ENCODE results near the gene RSAD2.

Gene RSAD2

DNA sequence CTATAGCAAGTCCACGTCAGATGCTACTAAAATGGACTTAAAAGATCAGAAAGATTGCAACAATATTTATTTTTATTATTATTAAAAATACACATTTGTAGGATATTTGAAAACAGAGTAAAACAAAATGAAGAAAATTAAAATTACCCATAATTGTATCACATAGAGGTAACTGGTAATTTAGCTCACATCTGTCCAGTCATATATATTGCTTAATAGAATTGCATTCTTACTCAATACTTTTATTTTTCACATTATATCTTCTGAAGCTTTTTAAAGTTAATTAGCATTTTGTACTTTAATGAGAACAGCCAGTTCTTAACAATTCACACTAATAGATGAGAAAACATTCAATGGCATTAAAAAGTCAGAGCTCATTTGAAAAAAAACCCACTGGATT, 28.1 kb downstream of the RSAD2 start:
- no peak for DNase-seq (ENCODE audit: low read depth)

DNA sequence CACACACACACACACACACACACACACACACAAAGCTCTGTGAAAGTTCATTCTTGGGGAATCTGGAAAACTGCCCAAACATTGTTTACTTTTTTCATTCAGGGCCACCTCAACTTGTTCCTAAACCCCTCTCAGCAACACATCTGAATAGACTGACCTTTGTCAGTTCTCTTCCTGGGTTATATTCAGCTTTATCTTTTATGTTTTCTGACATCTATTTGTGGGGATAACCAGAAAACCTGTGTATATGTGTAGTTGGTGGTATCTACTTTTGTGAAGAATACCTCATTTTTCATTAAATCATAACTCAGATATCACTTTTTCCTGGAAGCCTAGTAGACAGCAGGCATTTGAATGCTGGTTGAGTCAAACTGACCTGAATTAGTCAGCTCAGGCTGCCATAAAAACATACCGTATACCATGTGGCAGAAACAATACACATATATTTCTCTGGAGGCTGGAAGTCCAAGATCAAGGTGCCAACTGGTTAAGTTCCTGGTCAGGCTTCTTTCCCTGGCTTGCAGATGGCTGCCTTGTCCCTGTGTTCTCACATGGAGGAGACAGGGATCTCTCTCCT, 28.7 kb downstream of the RSAD2 start:
- DNase-seq (ENCODE audit: low read depth): no peak

DNA sequence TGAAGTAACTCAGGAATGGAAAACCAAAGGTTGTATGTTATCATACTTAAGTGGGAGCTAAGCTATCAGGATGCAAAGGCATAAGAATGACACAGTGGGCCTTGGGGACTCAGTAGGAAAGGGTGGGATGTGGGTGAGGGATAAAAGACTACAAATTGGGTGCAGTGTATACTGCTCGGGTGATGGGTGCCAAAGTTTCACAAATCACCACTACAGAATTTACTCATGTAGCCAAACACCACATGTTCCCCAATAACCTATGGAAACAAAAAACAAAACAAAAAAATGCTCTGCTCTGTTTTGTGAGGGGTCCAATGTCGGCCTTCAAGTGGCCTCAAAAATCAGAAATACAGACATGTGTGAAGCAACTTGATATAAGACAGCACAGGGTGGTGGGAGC, 30.7 kb downstream of the RSAD2 start:
- no peak for DNase-seq (ENCODE audit: low read depth)

DNA sequence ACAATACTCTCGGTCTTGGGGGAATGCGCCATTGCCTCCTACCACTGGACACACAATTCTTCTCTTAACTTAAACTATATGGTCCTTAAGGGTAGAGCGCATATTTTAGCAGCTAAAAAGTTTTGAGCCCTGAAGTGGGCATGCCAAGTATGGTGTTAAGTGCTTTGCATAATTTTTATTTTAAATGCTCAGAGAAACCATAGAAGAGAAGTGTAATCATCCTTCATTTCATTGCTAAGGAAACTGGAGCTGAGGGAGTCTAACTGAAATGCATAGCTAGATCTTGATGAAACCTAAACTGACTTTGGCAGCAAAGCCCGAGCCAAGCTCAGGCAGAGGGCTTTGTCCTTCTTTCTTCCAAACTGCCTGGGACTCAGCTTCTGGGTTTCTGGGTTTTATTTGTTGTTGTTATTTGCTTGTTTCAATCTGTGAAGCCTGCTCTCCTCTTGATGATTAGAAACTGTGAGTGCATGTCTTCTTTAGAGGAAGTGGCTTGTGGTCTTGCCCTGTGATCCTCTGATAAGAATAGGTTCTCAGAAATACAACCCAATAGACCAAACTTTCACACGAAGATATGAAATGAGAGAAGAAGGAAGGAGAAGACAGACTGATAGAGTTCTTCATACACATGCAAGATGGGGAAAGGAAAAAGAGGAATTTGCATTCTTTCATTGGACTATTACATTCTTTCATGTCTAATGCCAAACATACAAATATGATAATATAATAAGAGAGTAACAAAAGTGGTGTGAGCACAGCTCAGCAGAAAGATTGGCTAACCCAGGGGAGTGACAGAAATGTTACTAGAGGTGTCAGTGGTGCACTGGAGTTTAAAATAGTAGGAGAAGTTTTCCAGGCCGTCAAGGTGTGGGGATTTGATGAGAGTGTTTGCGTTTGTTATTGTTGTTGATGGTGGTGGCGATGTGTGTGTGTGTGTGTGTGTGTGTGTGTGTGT, 32.1 kb downstream of the RSAD2 start:
- DNase-seq (ENCODE audit: low read depth): no peak

DNA sequence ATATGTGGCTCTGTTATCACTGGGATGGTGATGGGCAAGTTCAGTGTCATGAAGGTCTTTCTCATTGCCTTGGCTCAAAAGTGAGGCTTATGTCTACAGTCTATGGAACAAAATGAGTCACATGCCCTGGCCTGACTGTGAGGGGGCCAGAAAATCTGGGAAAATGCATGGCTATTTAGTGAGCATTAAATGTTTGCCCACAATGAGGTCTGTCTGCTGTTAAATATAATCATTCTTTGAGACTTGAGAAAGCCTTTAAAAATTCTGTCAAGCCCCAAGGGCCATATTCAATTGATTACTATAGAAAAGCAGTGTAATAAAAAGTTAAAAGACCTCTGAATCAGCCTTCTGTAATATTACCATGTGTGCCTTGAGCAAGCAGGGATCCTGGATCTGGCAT, 34.1 kb downstream of the RSAD2 start:
- no peak for DNase-seq (ENCODE audit: low read depth)

DNA sequence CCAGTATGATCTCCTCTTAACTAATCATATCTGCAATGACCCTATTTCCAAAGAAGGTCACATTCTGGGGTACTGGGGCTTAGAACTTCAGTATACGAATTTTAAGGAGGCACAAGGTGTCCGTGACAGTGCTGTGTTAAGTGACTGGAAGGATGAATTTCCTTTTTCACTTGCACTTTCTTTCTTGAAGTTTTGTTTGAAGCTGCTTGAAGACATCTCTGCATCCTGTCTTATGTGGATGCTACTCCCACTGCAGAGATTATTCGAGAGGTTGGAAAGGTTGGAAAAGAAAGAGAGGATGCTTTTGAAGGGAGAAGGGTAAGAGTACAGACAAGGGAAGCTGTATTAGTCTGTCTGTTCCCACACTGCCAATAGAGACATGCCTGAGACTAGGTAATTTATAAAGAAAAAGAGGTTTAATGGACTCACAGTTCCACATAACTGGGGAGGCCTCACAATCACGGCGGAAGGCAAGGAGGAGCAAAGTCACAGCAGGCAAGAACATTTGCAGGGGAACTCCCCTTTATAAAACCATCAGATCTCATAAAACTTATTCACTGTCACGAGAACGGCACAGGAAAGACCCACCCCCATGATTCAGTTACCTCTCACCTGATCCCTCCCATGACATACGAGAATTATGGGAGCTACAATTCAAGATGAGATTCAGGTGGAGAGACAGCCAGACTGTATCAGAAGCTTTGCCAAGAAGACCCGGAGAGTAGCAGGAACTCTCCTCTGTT, 36.0 kb downstream of the RSAD2 start:
- no peak for DNase-seq (ENCODE audit: low read depth)

DNA sequence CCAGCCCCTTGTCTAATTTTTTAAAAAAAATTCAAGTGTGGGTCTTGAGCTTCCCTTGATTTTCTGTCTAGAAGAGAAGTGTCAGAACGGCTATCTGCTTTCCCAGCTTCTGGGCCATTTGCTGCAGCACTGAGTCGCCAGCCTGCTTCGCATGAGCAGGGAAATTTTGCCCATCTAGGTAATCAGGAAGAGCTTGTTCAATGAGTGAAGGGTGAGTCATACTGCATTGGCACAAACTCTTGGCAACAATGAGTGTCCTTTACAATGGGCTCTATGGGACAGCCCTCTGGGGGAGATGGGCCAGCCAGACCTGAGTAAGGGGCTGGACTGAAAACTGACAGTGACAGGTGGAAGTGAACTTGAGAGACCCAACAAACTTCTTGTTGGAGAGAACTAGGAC, 37.3 kb downstream of the RSAD2 start:
- DNase-seq (ENCODE audit: low read depth): no peak

DNA sequence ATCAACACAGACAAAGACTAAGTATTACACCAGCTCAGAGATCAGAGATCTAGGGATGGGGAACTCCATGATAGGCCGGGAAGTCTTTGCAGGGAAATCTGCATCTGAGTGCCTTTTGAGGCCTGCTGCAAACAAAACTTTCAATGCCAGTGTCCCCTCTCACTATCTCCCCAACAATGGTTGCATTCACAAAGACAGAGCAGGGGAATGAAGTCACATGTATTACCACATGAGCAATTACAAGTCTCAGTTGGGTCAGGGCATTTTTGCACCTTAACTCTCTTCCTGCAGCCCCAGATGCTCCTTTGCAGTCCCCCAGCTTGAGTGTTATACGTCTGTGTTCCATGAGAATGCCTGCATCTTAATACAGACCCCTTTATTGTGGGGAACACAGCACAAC, 37.8 kb downstream of the RSAD2 start:
- no peak for DNase-seq (ENCODE audit: low read depth)

DNA sequence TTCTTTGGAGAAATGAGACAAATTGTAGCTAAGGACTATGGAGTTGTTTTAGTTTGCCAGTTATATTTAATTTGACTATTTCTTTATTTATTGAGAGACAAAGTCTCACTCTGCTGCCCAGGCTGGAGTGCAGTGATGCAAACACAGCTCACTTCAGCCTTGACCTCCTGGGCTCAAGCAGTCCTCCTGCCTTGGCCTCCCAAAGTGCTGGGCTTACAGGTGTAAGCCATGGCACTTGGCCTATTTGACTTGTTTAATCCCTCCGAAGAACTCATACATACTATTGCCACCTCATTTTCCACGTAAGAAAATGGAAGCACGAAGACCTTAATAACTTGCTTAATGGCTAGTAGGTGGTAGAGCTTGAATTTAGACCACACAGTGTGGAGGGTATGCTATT, 38.6 kb downstream of the RSAD2 start:
- DNase-seq (ENCODE audit: low read depth): no peak

DNA sequence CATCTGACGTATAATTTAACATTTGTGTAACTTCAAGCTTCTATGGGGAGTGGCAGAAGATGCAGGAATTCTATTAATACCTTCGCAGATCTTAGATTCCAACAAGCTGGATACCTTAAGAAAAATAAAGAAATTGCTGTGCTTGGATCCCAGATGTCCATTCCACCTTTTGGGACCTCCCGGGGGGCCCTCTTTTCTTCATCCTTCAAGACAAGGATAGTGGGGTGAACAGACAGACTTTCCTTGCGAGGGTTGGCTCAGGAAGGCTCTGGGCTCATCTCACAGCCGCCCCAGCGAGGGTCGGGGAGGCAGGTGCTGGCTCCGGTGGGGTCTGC, 39.1 kb downstream of the RSAD2 start:
- DNase-seq (ENCODE audit: low read depth): no peak

DNA sequence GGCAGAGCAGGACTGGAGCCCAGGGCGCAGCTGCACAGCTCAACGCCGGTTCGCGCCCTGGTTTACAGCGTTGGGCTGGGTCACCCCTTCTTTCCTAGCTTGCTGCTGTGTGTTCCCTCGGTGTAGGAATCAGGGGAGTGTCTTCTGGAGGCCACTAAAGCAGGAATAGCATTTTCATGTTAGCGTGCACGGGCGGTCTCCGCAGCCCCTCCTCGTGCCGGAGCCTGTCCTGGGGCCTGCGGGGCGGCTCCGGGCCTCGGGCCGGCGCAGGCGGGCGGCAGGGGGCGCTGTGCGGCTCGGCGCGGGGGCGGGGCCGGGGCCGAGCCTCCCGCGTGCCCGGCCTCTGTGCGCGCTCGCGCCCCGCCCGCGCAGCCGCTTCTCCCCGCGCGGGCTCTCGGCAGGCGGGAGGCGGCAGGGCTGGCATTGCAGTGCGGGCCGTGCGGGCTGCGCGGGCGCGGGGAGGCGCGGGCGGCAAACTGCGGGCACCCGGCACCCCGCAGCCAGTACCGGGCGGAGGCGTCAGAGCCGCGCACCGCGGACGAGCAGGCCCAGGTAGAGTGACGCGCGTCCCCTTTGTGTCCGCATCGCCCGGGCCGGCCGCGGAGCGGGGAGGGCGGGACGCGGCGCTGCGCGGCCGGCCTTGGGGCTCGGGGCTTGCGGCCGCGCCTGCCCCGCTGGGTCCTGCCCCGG, 39.6 kb downstream of the RSAD2 start, which contains the start of gene RNF144A:
RNF144A (plus strand) TSS at position 342 of the 690 bp plus-strand sequence. CDS start 79,515 bp downstream, outside the sequence.
- peak; percentile 63 for DNase-seq (ENCODE audit: low read depth)

DNA sequence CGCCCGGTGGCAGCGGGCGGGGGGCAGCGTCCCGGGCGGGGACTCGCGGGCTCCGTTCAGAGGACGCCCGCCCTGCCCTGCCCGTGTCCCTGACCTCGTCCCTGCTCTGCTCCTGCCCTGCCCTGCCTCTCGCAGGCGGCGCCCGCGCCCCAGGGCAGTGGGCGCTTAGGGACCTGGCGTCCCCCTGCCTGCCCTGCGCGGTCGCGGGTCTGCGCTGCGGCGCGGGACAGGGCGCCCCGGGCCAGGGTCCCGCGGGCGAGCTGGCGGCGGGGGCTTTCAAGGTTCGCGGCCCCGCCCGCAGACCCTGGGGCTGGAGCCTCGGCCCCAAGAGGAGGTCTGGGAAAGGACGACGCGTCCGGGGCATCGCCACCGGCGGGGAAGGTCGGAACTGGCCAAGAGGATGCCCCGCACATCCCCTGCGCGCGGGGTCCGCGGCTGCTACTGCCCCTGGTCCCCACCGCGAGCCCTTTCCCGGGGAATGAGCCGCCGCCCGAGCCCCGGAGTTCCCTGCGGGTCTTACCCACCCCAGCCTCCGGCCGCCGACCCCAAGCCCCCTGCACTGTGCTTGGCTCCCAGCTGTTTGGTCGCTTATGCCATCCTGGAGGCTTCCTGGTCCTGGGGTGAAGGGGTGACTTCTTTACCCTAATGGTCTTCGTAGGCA, 40.3 kb downstream of the RSAD2 start:
- DNase-seq (ENCODE audit: low read depth): no peak

DNA sequence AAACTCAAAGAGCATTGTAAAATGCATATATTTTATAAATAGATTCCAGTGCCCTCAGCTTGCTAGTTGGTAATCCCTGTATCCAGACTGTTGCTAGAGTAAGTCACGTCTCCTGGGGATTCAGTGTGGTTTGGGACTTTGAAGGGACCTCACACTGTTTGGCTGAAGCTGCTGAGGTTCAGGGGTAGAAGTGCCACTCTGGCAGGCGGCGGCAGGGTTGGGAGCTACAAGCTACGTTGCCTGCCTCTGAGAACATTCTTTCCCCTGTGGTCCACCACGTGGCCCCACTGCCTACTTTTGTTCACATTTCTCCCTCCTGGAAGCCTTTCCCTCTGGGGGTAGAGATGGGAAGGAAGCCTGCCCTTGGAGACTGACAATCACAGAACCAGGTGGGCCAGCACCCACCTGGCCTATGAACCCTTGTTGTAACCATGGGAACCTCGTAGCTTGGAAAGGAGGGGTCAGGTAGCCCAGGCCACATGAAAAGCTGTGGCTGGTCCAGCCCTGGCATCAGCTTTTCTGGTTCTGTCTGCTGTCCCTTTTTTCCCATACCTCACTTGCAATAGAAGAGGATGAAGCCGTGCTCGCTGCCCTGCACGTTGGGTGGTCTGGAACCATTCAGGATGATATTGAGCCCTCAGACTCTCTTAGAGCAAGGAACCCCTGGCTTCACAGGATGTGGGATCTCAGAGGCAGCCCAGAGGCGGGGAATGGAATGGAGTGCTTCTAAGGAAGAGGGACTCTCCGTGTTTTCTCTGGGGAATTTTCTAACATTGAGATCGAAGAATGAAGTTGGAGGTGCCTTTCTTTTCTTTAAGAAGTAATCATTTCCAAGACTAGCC, 42.5 kb downstream of the RSAD2 start:
- DNase-seq (ENCODE audit: low read depth): no peak

DNA sequence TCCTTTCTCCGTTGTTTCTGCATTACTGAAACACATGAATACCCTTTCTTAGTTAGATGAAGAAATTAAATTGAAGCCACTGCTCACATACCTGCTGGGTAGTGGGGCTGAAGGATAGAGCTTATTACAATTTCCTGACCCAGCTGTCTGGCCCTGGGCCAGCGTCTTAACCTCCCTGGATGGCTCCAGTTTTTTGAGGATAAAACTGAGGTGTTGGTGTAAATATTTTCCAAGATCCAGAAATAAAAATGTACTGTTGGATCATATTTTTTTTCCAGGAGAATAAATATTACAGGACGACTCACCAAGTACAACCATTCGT, 43.1 kb downstream of the RSAD2 start:
- no peak for DNase-seq (ENCODE audit: low read depth)

DNA sequence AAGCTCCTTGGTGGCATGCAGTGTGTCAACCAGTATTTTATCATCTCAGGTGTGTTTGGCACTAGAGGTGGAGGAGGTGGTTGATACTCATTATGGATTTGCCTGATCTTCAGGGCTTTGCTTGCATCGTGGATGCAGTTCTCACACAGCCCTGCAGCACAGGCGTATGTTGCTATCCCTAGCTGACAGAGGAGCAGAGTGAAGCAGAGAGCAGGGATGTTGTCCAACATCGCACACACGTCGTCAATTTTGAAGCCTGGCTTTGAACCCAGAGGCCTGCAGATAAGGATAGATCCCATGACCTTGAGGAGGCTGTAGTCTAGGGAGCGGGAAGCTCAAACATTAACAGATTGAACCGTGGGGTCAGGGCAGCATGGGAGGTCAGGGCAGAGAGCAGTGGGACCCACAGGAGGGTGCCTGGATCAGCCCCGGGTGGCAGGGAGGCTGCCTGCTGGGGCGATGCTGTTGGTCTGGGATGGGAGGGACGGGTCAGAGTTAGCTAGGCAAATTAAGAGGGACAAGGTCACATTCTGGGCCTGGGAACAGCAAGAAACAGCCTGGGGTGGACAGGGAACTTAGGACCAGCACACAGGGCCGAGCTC, 43.8 kb downstream of the RSAD2 start:
- DNase-seq (ENCODE audit: low read depth): no peak

DNA sequence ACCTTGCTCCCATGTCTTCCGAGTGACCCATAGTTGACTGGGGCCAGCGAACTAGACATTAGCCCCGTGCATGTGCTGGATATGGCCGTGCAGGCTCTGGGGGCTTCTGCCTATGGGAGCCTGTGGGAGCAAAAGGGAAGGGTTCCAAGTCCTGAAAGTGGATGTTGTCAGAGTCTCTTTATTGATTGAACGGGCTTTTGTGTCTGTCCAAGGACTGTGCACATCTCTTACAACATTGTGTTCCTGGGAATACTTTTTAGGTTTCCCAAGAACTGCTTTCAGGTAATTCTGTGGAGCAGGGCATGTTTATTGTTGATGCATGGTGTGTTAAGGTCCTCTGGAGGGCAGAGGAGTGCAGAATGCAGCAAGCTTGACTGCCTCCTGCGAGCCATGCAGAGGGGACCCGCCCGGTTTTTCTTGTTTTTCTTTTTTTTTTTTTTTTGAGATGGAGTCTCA, 44.7 kb downstream of the RSAD2 start:
- no peak for DNase-seq (ENCODE audit: low read depth)

DNA sequence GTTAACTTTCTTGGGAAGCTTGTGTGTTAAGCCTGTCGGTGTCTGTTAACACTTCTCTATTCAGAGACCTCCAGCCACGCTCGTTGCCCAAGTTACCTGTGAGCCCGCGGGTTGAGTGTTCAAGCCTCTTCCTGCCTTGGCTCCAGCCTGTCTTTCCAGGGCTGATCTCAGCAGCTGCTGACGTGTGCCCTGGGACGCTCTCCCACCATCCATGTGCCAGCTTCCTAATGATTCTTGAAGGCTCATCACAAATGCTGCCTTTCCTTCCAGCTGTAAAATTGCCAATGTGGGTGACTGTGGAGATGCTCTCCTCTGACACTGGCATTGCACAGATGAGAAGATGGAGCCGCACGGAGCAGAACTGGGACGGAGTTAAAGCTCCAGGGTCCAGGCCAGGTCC, 45.7 kb downstream of the RSAD2 start:
- DNase-seq (ENCODE audit: low read depth): no peak

DNA sequence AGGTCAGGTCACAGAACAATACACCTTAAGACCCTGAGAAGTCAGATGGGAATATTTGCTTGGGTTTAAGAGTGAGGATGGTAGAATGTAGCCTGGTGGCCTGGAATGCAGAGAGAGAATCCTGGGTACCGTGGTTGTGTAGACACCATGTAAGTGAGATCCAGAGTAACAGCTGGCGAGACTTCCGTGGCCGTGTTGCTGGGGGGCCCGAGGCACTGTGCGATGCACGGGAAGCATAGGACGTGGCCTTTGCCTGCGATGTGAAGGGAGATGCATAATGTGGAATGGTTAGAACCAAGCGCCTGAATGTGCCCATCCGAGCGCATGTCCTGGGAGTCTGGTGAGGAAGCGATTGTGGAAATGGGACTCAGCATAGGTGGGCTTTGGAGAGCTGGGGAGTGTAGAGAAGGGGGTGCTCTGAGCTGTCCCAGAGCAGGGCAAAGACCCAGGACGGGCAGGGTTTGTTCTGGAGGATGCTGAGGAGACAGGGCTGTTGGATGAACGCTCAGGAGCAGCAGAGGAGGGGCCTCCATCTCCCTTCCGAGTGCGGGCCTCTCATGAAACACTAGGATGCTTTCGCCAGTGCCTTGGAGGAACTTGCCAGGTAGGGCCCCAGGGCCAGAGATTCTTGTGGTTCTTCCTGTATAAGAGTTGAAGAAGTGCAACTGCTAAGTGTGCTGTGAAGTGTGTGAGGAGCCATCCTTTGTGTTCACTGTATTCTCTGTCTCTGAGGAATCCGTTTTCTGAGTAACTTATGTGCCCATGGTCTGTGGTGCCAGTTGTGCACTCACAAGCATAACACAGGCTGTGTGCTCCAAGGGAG, 46.7 kb downstream of the RSAD2 start:
- no peak for DNase-seq (ENCODE audit: low read depth)

DNA sequence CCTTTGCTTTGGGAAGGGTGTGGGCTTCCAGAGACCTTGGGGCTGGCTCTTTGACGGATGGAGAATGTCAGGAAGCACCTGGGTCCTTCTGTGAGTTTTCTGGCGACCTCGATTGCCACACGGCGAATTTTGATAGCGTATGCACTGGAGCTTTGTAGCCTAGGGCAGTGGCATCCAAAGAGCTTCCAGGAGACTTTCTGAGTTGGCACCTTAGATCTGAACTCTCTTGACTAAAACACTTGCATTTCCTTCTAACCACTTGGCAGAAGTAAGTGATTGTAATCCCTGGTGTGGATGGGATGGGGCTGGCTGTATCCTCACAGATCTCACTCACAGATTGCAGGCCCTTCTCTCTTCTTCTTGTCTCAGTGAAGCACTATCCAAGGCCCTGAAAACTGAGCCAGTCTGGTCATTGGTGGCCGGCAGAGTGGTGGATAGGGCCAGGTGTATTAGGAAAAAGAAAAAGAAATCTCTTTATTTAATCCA, 47.4 kb downstream of the RSAD2 start:
- no peak for DNase-seq (ENCODE audit: low read depth)

Data from activated T-cell treated with anti-CD3 and anti-CD28 coated beads for 1 hour (primary cell).